HEK293T (cell line): Measurements from ENCODE around the gene SLC12A4.

ENCODE experiments used
- CTCF ChIA-PET: fragments of 350-600 bp; formaldehyde crosslinking; extraction: SDS; loops from one replicate; lab custom pipeline; 2021; ENCODE audit warnings: antibody characterized with exemption, inconsistent platforms; lab: Yijun Ruan, JAX
- POLR2A ChIA-PET: fragments of 350-600 bp; formaldehyde crosslinking; extraction: SDS; loops from one replicate; lab custom pipeline; 2020; ENCODE audit warnings: antibody characterized with exemption, inconsistent platforms; lab: Yijun Ruan, JAX
- DNase-seq: peaks from one replicate; pipeline ENCODE4 v3.0.0; 2012; ENCODE audit warnings: mixed read lengths; ENCODE audit errors: extremely low spot score
- ARNT ChIP-seq: fragments of 450-650 bp; IDR thresholded peaks from 2 replicates; pipeline ENCODE4 v1.6.1; 2017; ENCODE audit warnings: mild to moderate bottlenecking
- BHLHE40 ChIP-seq: fragments of 450-650 bp; IDR thresholded peaks from 2 replicates; pipeline ENCODE4 v1.6.1; 2016; ENCODE audit warnings: mild to moderate bottlenecking, moderate library complexity, borderline replicate concordance
- CTBP1 ChIP-seq: fragments of 450-650 bp; IDR thresholded peaks from 2 replicates; pipeline ENCODE4 v1.6.1; 2016; ENCODE audit warnings: borderline replicate concordance
- ELF4 ChIP-seq: fragments of 450-650 bp; IDR thresholded peaks from 2 replicates; pipeline ENCODE4 v1.6.1; 2017; ENCODE audit warnings: antibody characterized with exemption
- FOXA1 ChIP-seq: fragments of 450-650 bp; IDR thresholded peaks from 2 replicates; pipeline ENCODE4 v1.6.1; 2016; ENCODE audit warnings: mild to moderate bottlenecking
- FOXK2 ChIP-seq: fragments of 450-650 bp; IDR thresholded peaks from 2 replicates; pipeline ENCODE4 v1.6.1; 2016; ENCODE audit warnings: mild to moderate bottlenecking
- FOXM1 ChIP-seq: fragments of 450-650 bp; IDR thresholded peaks from 2 replicates; pipeline ENCODE4 v1.6.1; 2017; ENCODE audit warnings: mild to moderate bottlenecking, borderline replicate concordance
- HDGF ChIP-seq: fragments of 450-650 bp; IDR thresholded peaks from 2 replicates; pipeline ENCODE4 v1.6.1; 2017; ENCODE audit warnings: antibody characterized with exemption, borderline replicate concordance
- L3MBTL2 ChIP-seq: fragments of 450-650 bp; conservative IDR thresholded peaks from 2 replicates; pipeline ENCODE4 v1.6.1; 2016; ENCODE audit warnings: mild to moderate bottlenecking
- LEF1 ChIP-seq: fragments of 450-650 bp; IDR thresholded peaks from 2 replicates; pipeline ENCODE4 v1.6.1; 2017; ENCODE audit warnings: mild to moderate bottlenecking, borderline replicate concordance
- NFRKB ChIP-seq: fragments of 450-650 bp; IDR thresholded peaks from 2 replicates; pipeline ENCODE4 v1.6.1; 2016; ENCODE audit warnings: mild to moderate bottlenecking, moderate library complexity
- SP1 ChIP-seq: fragments of 450-650 bp; IDR thresholded peaks from 2 replicates; pipeline ENCODE4 v1.6.1; 2017
- SUZ12 ChIP-seq: fragments of 450-650 bp; IDR thresholded peaks from 2 replicates; pipeline ENCODE4 v1.6.1; 2016; ENCODE audit warnings: mild to moderate bottlenecking
- TARDBP ChIP-seq: fragments of 450-650 bp; IDR thresholded peaks from 2 replicates; pipeline ENCODE4 v1.6.1; 2016
- ZNF384 ChIP-seq: fragments of 450-650 bp; IDR thresholded peaks from 2 replicates; pipeline ENCODE4 v1.6.1; 2016
- TF ChIP-seq, protein P1 (sequence below): fragments of 450-650 bp; IDR thresholded peaks from 2 replicates; pipeline ENCODE4 v1.6.1; 2016

Gene SLC12A4

DNA sequence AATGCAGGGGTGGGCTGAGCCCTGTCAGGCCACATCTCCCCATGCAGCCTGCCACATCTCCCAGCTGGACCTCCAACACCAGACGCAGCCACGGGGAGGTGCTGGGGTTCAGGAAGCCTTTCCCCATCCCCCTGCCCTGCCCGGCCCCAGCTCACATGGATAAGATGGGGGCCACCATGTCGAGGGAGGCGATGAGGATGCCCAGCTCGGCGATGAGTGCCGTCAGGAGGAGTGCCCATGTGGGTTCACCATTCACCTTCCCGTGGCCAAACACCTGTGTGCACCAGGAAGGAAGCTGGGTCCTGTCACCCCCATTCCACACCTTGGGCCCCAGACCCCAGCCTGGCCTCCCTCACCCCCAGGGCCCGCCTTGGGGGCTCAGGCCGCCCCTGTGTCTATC is 18.8 kb downstream of the SLC12A4 start:
- CTCF ChIA-PET: no interaction called here
- TF ChIP-seq BHLHE40: no peak
- TF ChIP-seq, protein P1, sequence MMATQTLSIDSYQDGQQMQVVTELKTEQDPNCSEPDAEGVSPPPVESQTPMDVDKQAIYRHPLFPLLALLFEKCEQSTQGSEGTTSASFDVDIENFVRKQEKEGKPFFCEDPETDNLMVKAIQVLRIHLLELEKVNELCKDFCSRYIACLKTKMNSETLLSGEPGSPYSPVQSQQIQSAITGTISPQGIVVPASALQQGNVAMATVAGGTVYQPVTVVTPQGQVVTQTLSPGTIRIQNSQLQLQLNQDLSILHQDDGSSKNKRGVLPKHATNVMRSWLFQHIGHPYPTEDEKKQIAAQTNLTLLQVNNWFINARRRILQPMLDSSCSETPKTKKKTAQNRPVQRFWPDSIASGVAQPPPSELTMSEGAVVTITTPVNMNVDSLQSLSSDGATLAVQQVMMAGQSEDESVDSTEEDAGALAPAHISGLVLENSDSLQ: no peak
- TF ChIP-seq ARNT: no peak
- TF ChIP-seq FOXA1: no peak
- no peak for TF ChIP-seq LEF1
- TF ChIP-seq ZNF384: no peak
- TF ChIP-seq FOXK2: no peak
- POLR2A ChIA-PET: interaction anchor here (1.1 kb wide), 1 partner anchor 14 kb away, joined by 5 read pairs; no protein-coding TSS in a partner anchor
- no peak for DNase-seq

DNA sequence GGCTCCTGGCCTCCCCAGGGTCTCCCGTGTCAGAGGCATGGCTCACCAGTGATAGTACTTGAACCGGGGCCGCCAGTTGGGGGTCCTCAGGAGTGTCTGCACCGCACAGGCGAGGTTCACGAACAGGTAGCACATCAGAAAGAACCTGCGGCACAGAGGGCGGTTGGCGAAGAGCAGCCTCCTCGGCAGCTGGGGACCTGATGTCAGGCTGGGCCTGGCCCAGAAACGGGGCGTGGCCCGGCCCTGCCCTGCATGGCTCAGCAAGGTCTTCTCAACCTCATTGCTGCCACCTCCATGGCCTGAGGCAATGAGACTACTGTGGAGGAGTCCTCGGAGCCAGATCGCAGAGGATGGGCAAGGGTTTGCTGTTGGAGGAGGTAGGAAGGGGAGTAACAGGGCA is 20.4 kb downstream of the SLC12A4 start:
- POLR2A ChIA-PET: no interaction called here
- CTCF ChIA-PET: no interaction called here
- TF ChIP-seq, protein P1: no peak
- no peak for TF ChIP-seq TARDBP
- no peak for TF ChIP-seq ZNF384
- no peak for TF ChIP-seq CTBP1
- TF ChIP-seq SP1: no peak
- TF ChIP-seq L3MBTL2: no peak
- TF ChIP-seq SUZ12: no peak
- TF ChIP-seq HDGF: no peak
- TF ChIP-seq ARNT: no peak
- no peak for TF ChIP-seq FOXA1
- TF ChIP-seq FOXK2: no peak
- TF ChIP-seq BHLHE40: no peak
- no peak for TF ChIP-seq ELF4
- no peak for TF ChIP-seq NFRKB
- TF ChIP-seq FOXM1: no peak
- no peak for TF ChIP-seq LEF1
- no peak for DNase-seq

DNA sequence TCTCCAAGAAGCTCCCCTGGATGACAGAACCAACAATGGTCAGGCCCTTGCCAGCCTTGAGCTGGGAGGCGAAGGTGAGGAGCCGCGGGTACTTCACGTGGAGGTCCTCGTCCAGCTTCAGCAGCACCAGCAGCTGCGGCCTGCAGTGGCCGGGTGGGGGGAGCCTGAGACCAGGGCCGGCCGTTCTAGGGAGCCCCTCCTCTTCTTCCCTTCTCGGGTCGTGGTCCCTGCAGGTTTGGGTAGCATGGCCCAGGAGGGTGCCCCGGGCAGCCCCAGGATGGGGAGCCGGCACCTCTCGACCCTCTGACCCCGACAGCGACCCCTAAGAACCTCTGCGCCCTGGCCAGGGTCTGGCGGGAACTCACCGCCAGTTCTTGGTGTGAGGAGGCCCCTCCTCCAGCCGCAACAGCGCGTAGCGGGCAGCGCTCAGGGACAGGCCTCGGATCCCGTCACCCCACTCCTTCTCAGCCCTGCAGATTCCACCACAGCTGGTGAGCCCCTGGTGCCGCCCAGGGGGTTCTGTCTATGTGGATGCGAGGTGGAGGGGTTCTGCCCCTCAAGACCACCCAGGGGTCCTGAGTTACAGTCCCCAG is 21.4 kb downstream of the SLC12A4 start:
- no peak for DNase-seq
- ChIA-PET POLR2A (interaction anchor here (0.5 to 0.8 kb wide), 2 partner anchors 16 to 90 kb away, joined by 3 to 4 read pairs; partner anchors contain the start of gene CTRL), CTCF (interaction anchor here (0.5 kb wide), 1 partner anchor 130 kb away, joined by 5 read pairs; no protein-coding TSS in a partner anchor)
- no peak for TF ChIP-seq SP1
- no peak for TF ChIP-seq BHLHE40
- TF ChIP-seq, protein P1: no peak
- TF ChIP-seq LEF1: no peak
- TF ChIP-seq FOXA1: no peak
- no peak for TF ChIP-seq L3MBTL2
- TF ChIP-seq SUZ12: no peak
- no peak for TF ChIP-seq HDGF
- TF ChIP-seq CTBP1: no peak
- TF ChIP-seq FOXM1: no peak
- TF ChIP-seq NFRKB: no peak
- TF ChIP-seq ARNT: no peak

DNA sequence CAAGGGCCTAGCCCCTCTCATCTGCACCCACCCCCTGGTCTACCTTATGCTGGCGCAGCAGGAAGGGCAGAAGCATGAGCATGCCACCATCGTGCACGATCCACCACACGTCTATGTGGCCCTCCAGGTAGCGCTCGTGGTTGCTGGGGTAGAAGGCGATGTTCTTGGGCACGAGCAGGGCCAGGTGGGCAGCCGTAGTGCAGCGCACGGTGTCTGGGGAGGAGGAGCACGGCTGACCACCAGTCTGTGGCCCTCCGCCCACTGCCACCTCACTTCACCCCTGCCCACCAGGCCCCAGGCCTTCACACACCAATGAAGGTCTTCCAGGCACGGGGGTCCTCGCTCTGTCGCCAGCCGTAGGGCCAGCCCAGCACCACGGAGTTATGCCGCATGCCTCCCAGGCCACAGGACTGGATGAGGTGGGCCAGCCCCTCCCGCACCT is 22.3 kb downstream of the SLC12A4 start:
- TF ChIP-seq SP1 (no peak), LEF1 (no peak), TARDBP (no peak), ARNT (no peak), CTBP1 (no peak), L3MBTL2 (no peak), FOXA1 (no peak), FOXK2 (no peak), ELF4 (no peak), FOXM1 (no peak), HDGF (no peak), BHLHE40 (no peak), NFRKB (no peak), ZNF384 (no peak), SUZ12 (no peak)
- TF ChIP-seq, protein P1: no peak
- no peak for DNase-seq
- CTCF ChIA-PET: no interaction called here
- POLR2A ChIA-PET: interaction anchor here (0.8 to 1.1 kb wide), 2 partner anchors 8 to 15 kb away, joined by 3 read pairs; partner anchors contain the start of gene CTRL

DNA sequence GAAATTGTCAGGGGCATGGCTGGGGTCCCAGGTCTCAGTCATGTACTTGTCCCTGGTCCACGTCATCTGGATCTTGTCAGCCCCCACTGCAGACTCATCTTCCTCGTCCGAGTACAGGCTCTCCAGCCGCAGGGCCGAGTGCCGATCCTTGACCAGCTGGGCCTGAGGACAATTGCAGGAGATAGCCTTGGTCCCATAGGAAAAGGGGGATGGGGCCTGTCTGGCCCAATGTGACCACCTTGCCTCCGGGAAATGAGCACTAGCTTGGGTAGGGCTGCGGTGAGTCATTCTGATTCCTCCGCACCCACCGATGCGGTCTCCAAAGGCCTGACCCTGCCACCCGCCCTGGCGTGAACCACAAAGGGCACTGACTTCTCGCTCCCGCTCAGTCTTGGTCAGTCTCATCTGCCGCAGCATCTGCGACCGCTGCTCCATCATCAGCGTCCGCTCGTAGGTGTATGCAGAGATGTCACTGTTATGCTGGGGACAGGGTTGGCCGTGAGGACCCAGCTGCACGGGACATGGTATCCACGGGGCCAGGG is 23.0 kb downstream of the SLC12A4 start:
- POLR2A ChIA-PET: interaction anchor here (1.1 kb wide), 1 partner anchor 9 kb away, joined by 3 read pairs; no protein-coding TSS in a partner anchor
- no peak for DNase-seq
- CTCF ChIA-PET: no interaction called here
- TF ChIP-seq BHLHE40 (no peak), TARDBP (no peak), ELF4 (no peak), NFRKB (no peak), SUZ12 (no peak), ZNF384 (no peak), FOXK2 (no peak)
- TF ChIP-seq, protein P1: no peak
